PC-9 (cell line): ENCODE data around the gene PCK2.

Source experiments
- EZH2 ChIP-seq: fragments of 200-600 bp; sonication (generic); IDR thresholded peaks from 2 replicates; pipeline ENCODE4 v1.8.0; 2017; ENCODE audit warnings: antibody characterized with exemption, low read depth
- TF ChIP-seq, protein P1 (sequence below): fragments of 200-600 bp; sonication (generic); conservative IDR thresholded peaks from 2 replicates; pipeline ENCODE4 v1.6.1; 2017; ENCODE audit warnings: mixed run types, antibody characterized with exemption, mild to moderate bottlenecking, moderate library complexity

DNA sequence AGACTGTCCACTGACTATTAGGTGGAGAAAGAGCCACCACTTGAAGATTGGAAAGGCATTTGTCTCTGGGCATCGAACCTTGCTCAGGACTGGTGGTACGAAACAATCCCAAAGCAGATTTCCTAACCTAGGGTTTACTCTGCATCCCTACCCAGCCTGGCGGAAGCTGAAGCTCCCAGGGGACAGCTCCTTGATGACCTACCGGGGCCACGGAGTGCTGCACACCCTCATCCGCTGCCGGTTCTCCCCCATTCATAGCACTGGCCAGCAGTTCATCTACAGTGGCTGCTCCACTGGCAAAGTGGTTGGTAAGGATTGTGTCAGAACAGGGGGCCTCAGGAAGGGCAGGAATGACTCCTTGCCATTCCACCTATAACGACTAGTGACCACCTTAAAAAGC, 27.1 kb downstream of the PCK2 start:
- TF ChIP-seq, protein P1, sequence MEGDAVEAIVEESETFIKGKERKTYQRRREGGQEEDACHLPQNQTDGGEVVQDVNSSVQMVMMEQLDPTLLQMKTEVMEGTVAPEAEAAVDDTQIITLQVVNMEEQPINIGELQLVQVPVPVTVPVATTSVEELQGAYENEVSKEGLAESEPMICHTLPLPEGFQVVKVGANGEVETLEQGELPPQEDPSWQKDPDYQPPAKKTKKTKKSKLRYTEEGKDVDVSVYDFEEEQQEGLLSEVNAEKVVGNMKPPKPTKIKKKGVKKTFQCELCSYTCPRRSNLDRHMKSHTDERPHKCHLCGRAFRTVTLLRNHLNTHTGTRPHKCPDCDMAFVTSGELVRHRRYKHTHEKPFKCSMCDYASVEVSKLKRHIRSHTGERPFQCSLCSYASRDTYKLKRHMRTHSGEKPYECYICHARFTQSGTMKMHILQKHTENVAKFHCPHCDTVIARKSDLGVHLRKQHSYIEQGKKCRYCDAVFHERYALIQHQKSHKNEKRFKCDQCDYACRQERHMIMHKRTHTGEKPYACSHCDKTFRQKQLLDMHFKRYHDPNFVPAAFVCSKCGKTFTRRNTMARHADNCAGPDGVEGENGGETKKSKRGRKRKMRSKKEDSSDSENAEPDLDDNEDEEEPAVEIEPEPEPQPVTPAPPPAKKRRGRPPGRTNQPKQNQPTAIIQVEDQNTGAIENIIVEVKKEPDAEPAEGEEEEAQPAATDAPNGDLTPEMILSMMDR: no peak
- TF ChIP-seq EZH2: no peak
